ENCODE results near the gene TRPV5. TPM values are rescaled to one million over a fixed set of nuclear protein-coding genes. Genes with fewer than 3 reads are reported as not detected.

The TRPV5 gene
- total RNA-seq, 4 donors from 2014 or later = not detected

DNA sequence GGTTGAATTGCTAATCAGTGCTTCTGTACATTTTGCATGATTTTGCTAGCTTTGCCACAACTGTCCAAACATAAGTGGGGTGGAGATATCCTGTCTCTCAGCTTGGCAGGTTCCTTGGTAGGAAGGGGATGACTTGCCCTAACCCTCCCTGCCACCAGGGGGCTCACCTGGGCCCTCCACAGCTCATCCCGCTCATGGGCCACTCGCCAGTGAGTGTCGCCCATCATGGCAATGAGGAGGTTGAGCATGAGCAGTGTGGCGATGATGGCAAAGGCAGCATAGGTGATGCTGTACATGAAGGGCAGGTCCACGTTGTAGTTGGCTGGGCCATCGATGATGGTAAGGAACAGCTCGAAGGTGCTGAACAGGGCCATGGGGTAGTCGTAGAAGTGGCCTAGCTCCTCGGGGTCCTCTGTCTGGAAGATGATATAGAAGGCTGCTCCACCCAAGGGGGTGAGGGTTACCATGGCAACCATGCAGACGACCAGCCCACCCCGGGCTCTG, 60.2 kb downstream of the TRPV5 start:
- TF ChIP-seq, protein P1, sequence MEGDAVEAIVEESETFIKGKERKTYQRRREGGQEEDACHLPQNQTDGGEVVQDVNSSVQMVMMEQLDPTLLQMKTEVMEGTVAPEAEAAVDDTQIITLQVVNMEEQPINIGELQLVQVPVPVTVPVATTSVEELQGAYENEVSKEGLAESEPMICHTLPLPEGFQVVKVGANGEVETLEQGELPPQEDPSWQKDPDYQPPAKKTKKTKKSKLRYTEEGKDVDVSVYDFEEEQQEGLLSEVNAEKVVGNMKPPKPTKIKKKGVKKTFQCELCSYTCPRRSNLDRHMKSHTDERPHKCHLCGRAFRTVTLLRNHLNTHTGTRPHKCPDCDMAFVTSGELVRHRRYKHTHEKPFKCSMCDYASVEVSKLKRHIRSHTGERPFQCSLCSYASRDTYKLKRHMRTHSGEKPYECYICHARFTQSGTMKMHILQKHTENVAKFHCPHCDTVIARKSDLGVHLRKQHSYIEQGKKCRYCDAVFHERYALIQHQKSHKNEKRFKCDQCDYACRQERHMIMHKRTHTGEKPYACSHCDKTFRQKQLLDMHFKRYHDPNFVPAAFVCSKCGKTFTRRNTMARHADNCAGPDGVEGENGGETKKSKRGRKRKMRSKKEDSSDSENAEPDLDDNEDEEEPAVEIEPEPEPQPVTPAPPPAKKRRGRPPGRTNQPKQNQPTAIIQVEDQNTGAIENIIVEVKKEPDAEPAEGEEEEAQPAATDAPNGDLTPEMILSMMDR (IDR thresholded peaks at IDR 0.05) = no peak
- DNase-seq (ENCODE audit: low spot score) (no peak), ATAC-seq (ENCODE audit: low FRiP score) (peak; percentile 19)

DNA sequence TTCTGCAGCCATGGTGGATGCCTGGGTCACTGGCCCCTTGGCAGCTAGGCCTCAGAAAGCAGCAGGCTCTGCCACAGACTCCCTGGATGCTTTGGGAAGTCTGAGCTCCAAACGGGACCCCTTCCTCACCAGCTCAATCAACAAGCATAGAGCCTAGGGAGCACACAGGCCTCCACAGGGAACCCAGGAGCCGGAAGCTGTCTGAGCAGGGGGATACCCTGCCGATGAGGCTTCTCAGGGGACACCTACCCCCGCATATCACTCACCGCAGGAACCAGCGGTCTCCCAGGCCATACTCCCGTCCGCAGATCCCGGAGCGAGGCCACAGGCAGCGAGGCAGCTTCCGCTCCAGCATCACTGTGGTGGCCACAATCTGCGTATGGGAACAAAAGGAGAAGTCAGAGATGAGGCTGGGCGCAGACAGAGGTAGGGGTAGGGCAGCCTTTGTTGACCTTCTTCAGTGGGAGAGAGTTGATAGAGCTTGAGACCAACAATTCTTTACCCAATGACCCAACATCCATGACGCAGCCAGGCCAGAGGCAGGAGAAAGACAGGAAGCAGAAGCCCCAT, 61.4 kb downstream of the TRPV5 start:
- ATAC-seq (ENCODE audit: low FRiP score) (no peak), DNase-seq (ENCODE audit: low spot score) (no peak)
- TF ChIP-seq, protein P1 (IDR thresholded peaks at IDR 0.05) = no peak

DNA sequence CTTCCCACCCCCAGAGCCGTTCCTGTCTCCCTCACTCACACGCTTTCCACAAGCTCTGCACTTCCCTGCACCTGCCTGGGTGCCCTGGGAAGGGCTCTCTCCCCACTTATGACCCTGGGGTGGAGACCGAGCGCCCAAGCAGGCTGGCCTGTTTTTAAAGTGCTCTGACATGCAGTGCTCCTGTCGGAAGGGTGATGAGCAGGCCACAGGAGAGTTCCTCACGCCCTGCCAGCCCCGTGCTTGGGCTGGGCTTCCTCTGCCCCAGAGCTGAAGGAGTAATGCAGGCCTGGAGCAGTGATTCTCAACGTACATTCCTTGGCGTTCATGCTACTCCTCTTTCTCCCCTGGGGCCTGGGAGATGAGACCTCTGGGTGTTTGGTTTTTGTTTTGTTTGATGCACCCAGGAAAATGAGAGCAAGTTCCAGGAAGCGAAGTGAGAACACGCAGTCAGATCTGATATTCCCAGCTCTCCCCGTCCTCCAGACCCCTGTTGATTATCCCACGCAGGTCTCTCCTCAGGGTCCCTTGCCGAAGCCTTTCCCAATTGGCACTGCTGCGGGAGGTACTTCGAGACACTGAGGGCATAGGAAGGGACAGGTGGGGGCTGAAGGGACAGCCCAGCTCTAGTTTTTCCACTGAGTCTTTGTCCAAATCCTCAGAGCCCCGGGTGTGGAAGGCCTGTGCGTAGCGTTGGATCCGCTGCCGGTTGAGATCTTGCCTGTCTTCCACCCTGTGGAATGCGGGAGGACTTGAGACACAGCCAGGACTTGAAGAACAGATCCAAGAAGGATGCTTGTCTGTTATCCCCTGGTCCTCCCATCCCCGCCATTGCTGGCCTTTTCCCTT, 62.1 kb downstream of the TRPV5 start:
- DNase-seq (ENCODE audit: low spot score) (no peak), ATAC-seq (ENCODE audit: low FRiP score) (no peak)
- TF ChIP-seq, protein P1 (IDR thresholded peaks at IDR 0.05) = no peak

DNA sequence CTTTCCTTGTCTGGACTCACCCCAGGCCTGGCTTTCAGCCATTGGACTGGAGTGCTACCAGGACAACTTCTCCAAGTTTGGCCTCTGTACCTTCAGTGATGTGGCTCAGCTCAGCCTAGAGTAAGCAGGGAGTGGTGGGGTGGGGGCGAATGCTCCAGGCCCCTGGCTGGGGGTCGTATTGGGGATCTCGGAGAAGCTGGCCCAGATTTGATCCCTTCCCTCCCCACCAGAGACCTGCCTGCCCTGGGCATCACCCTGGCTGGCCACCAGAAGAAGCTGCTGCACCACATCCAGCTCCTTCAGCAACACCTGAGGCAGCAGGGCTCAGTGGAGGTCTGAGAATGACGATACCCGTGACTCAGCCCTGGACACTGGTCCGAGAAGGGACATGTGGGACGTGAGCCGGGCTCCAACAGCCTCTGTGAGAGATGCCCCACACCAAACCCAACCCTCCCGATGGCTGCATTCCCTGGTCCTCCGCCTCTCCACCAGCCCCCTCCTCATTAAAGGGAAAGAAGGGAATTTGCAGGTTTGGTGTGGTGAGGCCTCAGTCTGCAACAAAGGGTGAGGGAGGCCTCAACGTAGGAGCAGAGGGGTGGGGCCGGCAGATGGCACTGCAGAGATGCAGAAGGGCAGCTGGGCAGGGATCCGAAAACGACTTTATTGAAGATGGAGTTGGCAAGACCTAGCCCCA, 62.8 kb downstream of the TRPV5 start:
- ATAC-seq (ENCODE audit: low FRiP score) (no peak), DNase-seq (ENCODE audit: low spot score) (no peak)

DNA sequence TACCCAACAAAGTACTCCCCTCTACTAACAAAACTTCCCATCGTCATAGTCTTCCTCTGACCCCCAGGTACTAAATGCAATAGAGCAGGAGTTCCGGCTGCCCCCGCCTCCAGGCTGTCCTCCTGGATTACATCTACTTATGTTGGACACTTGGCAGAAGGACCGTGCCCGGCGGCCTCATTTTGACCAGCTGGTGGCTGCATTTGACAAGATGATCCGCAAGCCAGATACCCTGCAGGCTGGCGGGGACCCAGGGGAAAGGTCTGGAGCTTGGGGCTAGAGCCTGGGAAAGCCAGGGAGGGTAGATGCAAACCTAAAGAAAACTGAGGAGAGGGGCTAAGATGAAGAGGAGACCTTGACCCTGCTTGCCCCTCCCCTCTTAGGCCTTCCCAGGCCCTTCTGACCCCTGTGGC, 63.4 kb downstream of the TRPV5 start:
- ATAC-seq (ENCODE audit: low FRiP score) = no peak
- TF ChIP-seq, protein P1 (IDR thresholded peaks at IDR 0.05) = no peak
- no peak for DNase-seq (ENCODE audit: low spot score)

More for the DNA sequence above, 62.8 kb downstream of the TRPV5 start:
- TF ChIP-seq, protein P1 (IDR thresholded peaks at IDR 0.05) = no peak

DNA sequence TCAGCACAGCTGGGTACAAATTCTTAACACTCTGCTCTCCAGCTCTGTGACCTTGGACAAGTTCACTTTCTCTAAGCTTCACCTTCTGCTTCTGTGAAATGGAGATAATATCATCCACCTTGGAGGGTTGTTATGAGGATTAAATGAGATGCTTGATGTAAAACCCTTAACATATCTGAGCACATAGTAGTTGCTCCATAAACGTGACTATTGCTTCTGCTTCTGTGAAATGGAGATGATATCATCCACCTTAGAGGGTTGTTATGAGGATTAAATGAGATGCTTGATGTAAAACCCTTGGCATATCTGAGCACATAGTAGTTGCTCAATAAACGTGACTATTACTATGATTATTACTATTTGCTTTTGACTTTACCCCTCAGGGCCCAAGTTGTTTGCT, 64.1 kb downstream of the TRPV5 start:
- TF ChIP-seq, protein P1 (IDR thresholded peaks at IDR 0.05) = no peak
- no peak for ATAC-seq (ENCODE audit: low FRiP score)
- DNase-seq (ENCODE audit: low spot score) = no peak
